Measurements from ENCODE around the gene RNASE13.

DNA sequence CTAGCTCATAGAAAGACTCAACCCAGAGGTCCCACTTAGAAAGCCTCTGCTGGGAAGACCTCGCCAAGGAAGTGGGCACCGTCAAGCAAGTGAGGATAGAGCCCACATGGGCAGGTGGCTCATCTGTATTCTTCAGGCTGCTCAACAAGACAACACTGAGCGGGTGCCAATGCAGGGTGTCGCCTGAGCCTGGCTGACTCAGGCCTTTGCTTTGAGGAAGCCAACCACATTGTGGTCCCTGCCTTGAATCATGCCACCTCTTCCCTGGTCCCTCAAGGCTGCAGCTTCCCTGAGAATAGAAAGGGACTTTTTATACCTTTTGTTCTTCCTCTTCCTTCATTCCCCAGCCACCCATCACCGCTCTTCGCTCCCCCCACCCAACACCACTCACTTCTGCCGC is 2.1 kb upstream of the RNASE13 start:
- TF ChIP-seq, protein P1, sequence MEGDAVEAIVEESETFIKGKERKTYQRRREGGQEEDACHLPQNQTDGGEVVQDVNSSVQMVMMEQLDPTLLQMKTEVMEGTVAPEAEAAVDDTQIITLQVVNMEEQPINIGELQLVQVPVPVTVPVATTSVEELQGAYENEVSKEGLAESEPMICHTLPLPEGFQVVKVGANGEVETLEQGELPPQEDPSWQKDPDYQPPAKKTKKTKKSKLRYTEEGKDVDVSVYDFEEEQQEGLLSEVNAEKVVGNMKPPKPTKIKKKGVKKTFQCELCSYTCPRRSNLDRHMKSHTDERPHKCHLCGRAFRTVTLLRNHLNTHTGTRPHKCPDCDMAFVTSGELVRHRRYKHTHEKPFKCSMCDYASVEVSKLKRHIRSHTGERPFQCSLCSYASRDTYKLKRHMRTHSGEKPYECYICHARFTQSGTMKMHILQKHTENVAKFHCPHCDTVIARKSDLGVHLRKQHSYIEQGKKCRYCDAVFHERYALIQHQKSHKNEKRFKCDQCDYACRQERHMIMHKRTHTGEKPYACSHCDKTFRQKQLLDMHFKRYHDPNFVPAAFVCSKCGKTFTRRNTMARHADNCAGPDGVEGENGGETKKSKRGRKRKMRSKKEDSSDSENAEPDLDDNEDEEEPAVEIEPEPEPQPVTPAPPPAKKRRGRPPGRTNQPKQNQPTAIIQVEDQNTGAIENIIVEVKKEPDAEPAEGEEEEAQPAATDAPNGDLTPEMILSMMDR (IDR thresholded peaks at IDR 0.05) = no peak
- no peak for TF ChIP-seq POLR2A (IDR thresholded peaks at IDR 0.05)

Measured in suprapubic skin (tissue), 3 donors.